ENCODE measurements around the gene SPEN. TPM values are rescaled to one million over a fixed set of nuclear protein-coding genes. Genes with fewer than 3 reads are reported as not detected.

The SPEN gene
- total and polyA plus RNA-seq, 9 of the 15 experiments (the other 6 are each of a cell fraction or from before 2014, with no cell fraction given) = 5.7 to 87.5 (median 27.2) TPM

- TF ChIP-seq ZBTB11 (CRISPR knock-in tag; IDR thresholded peaks at IDR 0.05) (peak in 2 of 3 experiments; percentile 32 to 37; a peak in 1 of 6 replicates), BRD9 (IDR thresholded peaks at IDR 0.05; ENCODE audit: low read depth, partially characterized antibody) (no peak), ARID3A (IDR thresholded peaks at IDR 0.05; ENCODE audit: borderline replicate concordance, low read depth, low read length) (no peak), ZNF766 (CRISPR knock-in tag; conservative IDR thresholded peaks at IDR 0.05) (no peak), ZNF507 (tag; conservative IDR thresholded peaks at IDR 0.05) (no peak), NBN (IDR thresholded peaks at IDR 0.05; ENCODE audit: low read depth) (no peak), ZNF347 (CRISPR knock-in tag; IDR thresholded peaks at IDR 0.05; ENCODE audit: low read depth) (no peak), GMEB1 (CRISPR knock-in tag; IDR thresholded peaks at IDR 0.05) (no peak), ZNF124 (CRISPR knock-in tag; IDR thresholded peaks at IDR 0.05) (no peak), SNAPC5 (CRISPR knock-in tag; IDR thresholded peaks at IDR 0.05) (no peak), CCAR2 (IDR thresholded peaks at IDR 0.05; ENCODE audit: low read depth, low read length) (no peak), CHCHD3 (CRISPR knock-in tag; IDR thresholded peaks at IDR 0.05) (no peak), ZNF551 (CRISPR knock-in tag; IDR thresholded peaks at IDR 0.05) (no peak), TAF9B (IDR thresholded peaks at IDR 0.05; ENCODE audit: partially characterized antibody) (no peak), ZNF589 (CRISPR knock-in tag; IDR thresholded peaks at IDR 0.05; ENCODE audit: low read depth) (no peak), THRAP3 (IDR thresholded peaks at IDR 0.05; ENCODE audit: borderline replicate concordance) (no peak), ATF7 (IDR thresholded peaks at IDR 0.05) (no peak)
Measured at GRCh38 chr1:15848143-15848928, 829 bp downstream of the SPEN start (continued).

Measured in K562 (cell line).